Smooth muscle cell of the coronary artery (primary cell): ENCODE results near the gene COQ3. TPM values are rescaled to one million over a fixed set of nuclear protein-coding genes. Genes with fewer than 3 reads are reported as not detected.

ENCODE experiments used
- total RNA-seq: library from RNA; depleted of rRNA; stranded (reverse); fragments of >200 nt; gene quantifications from 2 replicates; pipeline ENCODE4 v1.2.3, GENCODE V29; 2014; ENCODE audit warnings: low replicate concordance

COQ3 gene, protein sequence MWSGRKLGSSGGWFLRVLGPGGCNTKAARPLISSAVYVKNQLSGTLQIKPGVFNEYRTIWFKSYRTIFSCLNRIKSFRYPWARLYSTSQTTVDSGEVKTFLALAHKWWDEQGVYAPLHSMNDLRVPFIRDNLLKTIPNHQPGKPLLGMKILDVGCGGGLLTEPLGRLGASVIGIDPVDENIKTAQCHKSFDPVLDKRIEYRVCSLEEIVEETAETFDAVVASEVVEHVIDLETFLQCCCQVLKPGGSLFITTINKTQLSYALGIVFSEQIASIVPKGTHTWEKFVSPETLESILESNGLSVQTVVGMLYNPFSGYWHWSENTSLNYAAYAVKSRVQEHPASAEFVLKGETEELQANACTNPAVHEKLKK
- total RNA-seq: 1.5 and 3.8 TPM in 2 replicates

DNA sequence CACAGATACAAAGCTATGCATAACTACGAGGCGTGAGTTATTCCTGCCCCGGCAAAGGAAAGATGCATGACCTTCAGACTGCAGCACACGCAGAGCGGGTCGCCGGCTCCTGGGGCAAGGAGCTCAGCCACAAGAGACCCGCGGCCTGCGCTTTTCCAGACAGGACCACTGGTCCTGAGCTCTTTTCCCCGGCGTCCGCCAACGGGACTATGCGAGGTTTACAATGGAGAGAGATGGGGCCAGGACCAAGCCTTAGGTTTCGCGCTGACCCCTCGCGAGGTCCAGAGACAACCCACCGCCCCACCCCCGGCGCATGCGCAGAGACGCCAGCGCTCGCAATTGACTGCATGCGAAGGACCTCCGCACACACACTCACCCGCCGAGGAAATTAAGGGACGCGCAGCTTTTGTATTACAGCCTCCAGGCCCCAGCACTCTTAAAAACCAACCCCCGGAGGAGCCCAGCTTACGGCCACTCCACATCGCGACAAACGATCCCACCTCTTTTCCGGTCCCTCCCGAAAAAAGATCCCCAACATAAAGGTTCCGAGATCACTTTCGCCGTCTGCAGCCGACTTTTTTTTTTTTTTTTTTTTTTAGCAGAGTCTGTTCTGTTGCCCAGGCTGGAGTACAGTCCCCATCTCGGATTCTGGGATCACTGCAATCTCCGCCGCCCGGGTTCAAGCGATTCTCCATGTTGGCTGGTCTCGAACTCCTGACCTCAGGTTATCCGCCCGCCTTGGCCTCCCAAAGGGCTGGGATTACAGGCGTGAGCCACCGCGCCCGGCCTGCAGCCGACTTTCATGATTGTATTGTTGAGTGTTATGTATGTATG lies at the start of gene COQ3:
Gene COQ3 (minus strand): TSS at position 498 of the 834 bp plus-strand sequence. CDS start 16 bp downstream, at position 482.

DNA sequence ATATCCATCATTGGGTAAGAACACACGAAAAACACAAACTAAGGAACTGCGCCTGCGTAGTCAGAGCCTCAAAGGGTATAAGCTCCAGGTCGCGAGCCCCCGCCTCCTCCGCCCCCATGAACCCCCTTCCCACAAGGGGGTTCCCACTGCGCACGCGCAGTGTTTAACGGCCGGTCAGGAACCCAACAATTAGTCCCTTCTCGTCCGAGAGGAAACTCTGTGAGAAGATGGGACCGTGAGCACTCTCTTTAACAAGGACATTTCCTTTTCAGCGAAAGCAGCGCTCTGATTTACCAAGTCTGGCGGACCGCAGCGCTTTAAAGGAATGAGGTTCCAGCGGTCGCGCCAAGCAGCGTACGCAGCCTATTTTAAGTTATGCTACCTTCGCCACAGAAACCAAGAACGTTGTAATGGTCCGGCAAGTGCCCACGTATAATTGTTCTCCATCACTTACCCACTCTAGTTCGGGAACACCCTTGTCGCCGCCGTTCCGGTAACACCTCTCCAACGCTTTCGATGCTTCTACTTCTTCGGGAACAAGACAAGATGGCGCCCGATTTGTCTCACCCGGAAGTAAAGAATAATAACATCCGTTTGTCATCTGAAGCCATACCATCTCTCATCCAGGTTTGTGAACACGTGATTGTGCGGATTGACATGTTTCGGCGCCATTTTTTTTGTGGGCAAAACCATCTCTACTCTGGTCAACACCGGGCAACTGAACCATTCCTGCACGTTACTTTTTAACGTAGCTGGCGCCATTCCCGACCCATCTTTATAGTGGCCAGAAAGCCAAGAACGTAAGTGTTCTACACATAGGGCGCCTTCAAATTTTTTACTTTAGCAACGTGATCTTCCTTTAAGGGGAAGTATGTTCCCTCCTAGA lies 31.0 kb upstream of the COQ3 start, which contains the start of gene PNISR:
Gene PNISR (minus strand): TSS at position 548 of the 886 bp plus-strand sequence. CDS start 10,649 bp downstream, outside the sequence.

DNA sequence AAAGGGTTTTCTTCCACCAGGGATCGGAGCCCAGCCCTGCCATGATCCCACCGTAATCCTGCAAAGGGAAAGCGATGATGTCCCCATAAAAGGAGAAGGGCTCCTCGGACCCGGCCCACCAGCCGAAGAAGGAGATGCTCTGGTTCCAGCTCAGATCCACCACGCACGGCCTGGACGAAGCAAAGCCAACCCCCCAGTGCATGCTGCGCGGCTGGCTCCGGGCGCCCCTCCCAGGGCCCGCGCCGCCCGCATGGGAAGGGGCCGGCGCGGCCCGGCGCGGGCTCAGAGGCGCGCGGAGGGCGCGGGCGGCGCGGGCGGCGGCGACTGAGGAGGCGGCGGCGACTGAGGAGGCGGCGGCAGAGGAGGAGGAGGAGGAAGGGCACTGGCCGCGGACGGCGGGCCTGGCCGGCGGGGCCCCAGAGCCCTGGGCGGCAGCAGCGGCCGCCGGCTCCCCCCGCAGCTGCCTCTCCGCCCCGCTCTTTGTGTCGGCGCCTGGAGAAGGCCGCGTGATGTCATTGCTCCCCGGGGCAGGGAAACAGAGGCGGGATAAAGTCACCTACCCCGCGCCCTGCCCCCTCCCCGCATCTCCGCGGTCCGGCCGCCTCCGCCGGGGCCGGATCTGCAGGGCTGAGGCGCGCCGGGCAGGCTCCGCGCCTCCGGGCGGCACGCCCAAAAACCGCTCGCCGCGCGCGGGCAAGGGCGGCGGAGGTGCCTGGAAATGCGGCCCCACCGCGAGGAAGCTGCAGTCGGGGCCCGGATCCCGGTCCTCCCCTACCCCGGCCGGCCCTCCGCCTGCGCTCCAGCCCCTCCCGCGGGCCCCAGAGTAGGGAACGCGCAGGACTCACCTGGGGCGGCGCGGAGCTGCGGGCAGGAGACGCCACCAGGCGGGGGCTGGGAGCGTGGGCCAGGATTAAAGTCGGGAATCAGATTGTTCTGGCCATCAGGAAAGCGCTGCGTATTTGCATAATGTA lies 44.5 kb downstream of the COQ3 start, which contains the start of gene FAXC:
Gene FAXC (minus strand): TSS at position 504 of the 971 bp plus-strand sequence. CDS start 302 bp downstream, at position 202.

Other genes starting within 250 kb of the COQ3 start
- 0.15 and 0.23 TPM in 2 replicates for gene FAXC, start 44.5 kb downstream of the COQ3 start, total RNA-seq
- 37.7 and 39.1 TPM in 2 replicates for gene PNISR, start 31.1 kb upstream of the COQ3 start, total RNA-seq
- gene USP45, start 121.2 kb upstream of the COQ3 start, total RNA-seq: 7.4 and 11.7 TPM in 2 replicates
- 34.5 and 60.7 TPM in 2 replicates for gene CCNC, start 174.5 kb upstream of the COQ3 start, total RNA-seq
- not detected in 2 replicates for gene PRDM13, start 212.6 kb upstream of the COQ3 start, total RNA-seq